Measurements from ENCODE around the gene NDC1. TPM values are rescaled to one million over a fixed set of nuclear protein-coding genes. Genes with fewer than 3 reads are reported as not detected.

The NDC1 gene
- total RNA-seq, 4 donors from 2014 or later, result 6.8 to 13.3 (median 11.1) TPM

- DNase-seq (ENCODE audit: low spot score in 2 of 2), result no peak
- TF ChIP-seq CTCF (IDR thresholded peaks at IDR 0.05), result no peak
- no peak for TF ChIP-seq POLR2A (IDR thresholded peaks at IDR 0.05)
- intact Hi-C loops (cut with DNase I; ENCODE audit: low total_unique reads), result no loop called here
- H3K4me3 ChIP-seq (ENCODE audit: low read depth, poor library complexity, severe bottlenecking), result no peak overlapping the region
- WGBS, 2 donors, result 84 to 90% methylated on average over 1 of the region's 1 CpG
Observed at GRCh38 chr1:53783056-53783455, 55.0 kb downstream of the NDC1 start.

GRCh38 chr1:53781654-53782053 is 56.4 kb downstream of the NDC1 start:
- TF ChIP-seq CTCF (IDR thresholded peaks at IDR 0.05) (no peak), POLR2A (IDR thresholded peaks at IDR 0.05) (no peak)
- intact Hi-C loops (cut with DNase I; ENCODE audit: low total_unique reads), result no loop called here
- no peak overlapping the region for H3K4me3 ChIP-seq (ENCODE audit: low read depth, poor library complexity, severe bottlenecking)
- DNase-seq (ENCODE audit: low spot score in 2 of 2), result no peak
- 79 to 83% methylated on average over 3 of the region's 3 CpGs for WGBS, 2 donors

- H3K4me3 ChIP-seq (ENCODE audit: low read depth, poor library complexity, severe bottlenecking), result no peak overlapping the region
- intact Hi-C loops (cut with DNase I; ENCODE audit: low total_unique reads), result no loop called here
- 91 to 98% methylated on average over 1 of the region's 1 CpG for WGBS, 2 donors
- no peak for DNase-seq (ENCODE audit: low spot score in 2 of 2)
- TF ChIP-seq CTCF (IDR thresholded peaks at IDR 0.05) (no peak), POLR2A (IDR thresholded peaks at IDR 0.05) (no peak)
Observed at GRCh38 chr1:53777272-53777671, 60.8 kb downstream of the NDC1 start.

GRCh38 chr1:53771648-53772047 is 66.4 kb downstream of the NDC1 start:
- 81 to 94% methylated on average over 2 of the region's 2 CpGs for WGBS, 2 donors
- DNase-seq (ENCODE audit: low spot score in 2 of 2), result no peak
- no peak overlapping the region for H3K4me3 ChIP-seq (ENCODE audit: low read depth, poor library complexity, severe bottlenecking)
- intact Hi-C loops (cut with DNase I; ENCODE audit: low total_unique reads), result no loop called here
- TF ChIP-seq CTCF (IDR thresholded peaks at IDR 0.05) (no peak), POLR2A (IDR thresholded peaks at IDR 0.05) (no peak)

- 90 to 95% methylated on average over 1 of the region's 1 CpG for WGBS, 2 donors
- TF ChIP-seq POLR2A (IDR thresholded peaks at IDR 0.05) (no peak), CTCF (IDR thresholded peaks at IDR 0.05) (no peak)
- intact Hi-C loops (cut with DNase I; ENCODE audit: low total_unique reads), result no loop called here
- DNase-seq (ENCODE audit: low spot score in 2 of 2), result no peak
- no peak overlapping the region for H3K4me3 ChIP-seq (ENCODE audit: low read depth, poor library complexity, severe bottlenecking)
Observed at GRCh38 chr1:53769780-53770179, 68.3 kb downstream of the NDC1 start.

- no peak overlapping the region for H3K4me3 ChIP-seq (ENCODE audit: low read depth, poor library complexity, severe bottlenecking)
- DNase-seq (ENCODE audit: low spot score in 2 of 2), result no peak
- no peak for TF ChIP-seq CTCF (IDR thresholded peaks at IDR 0.05)
- TF ChIP-seq POLR2A (IDR thresholded peaks at IDR 0.05), result no peak
- intact Hi-C loops (cut with DNase I; ENCODE audit: low total_unique reads), result no loop called here
- 94 to 96% methylated on average over 1 of the region's 1 CpG for WGBS, 2 donors
Observed at GRCh38 chr1:53769184-53769583, 68.9 kb downstream of the NDC1 start.
